ENCODE results near the gene CCDC85C.
A peak's percentile ranks its signal among the peaks of the same experiment; 100 is the strongest.

CCDC85C gene

DNA sequence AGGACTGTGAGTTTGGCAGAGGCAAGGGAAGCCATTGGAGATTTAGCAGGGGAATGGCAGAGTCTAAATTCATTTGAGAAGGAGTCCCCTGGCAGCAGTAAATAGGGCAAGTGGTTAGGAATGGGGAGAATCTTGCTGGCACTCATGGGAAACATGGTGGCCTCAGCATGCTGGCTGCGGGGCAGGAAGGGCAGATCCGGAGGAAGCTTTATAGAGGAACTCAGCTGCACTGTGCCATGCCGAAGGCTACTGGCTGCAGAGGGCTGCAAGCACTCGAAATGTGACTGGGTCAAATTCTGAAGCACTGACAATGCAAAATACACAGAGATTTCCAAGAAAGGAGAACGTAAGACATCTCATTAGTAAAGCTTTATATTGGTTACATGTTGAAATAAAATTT lies 98.9 kb downstream of the CCDC85C start:
- no peak overlapping the region for H4K8ac ChIP-seq (ENCODE audit: low read depth, low read length)
- no peak overlapping the region for H2BK120ac ChIP-seq (ENCODE audit: low read depth, low read length)
- no peak overlapping the region for H3K56ac ChIP-seq (ENCODE audit: low read length)
- H3K27ac ChIP-seq (ENCODE audit: low read depth, low read length), result no peak overlapping the region
- H3K4ac ChIP-seq (ENCODE audit: low read depth, low read length), result no peak overlapping the region
- H2AK5ac ChIP-seq (ENCODE audit: low read length), result no peak overlapping the region
- H2BK15ac ChIP-seq (replicated peaks; ENCODE audit: low read depth), result no peak overlapping the region
- no peak overlapping the region for H4K5ac ChIP-seq (ENCODE audit: low read length)
- no peaks in the 10 kb centered on the region for H3K4me1 ChIP-seq (ENCODE audit: control insufficient read depth, low read depth, low read length)
- H3K4me2 ChIP-seq (ENCODE audit: low read length), result no peak overlapping the region
- no peak overlapping the region for H2BK5ac ChIP-seq (ENCODE audit: low read length)
- H3K36me3 ChIP-seq (ENCODE audit: control insufficient read depth, insufficient read depth, low read length), result peaks cover 24% of the 10 kb centered on the region
- no peaks in the 10 kb centered on the region for H3K79me1 ChIP-seq (ENCODE audit: low read length)
- H3K4me3 ChIP-seq (ENCODE audit: low read length), result no peak overlapping the region
- WGBS (ENCODE audit: extremely low coverage, insufficient coverage, low lambda C conversion rate), result no CpG with 5 or more reads among the region's 5 CpGs
- H3K79me2 ChIP-seq (ENCODE audit: control insufficient read depth, insufficient read depth, low read length), result no peaks in the 10 kb centered on the region
- no peak for DNase-seq
- H3K18ac ChIP-seq (ENCODE audit: low read length), result no peak overlapping the region
- no peaks in the 10 kb centered on the region for H3K27me3 ChIP-seq (ENCODE audit: insufficient read depth, low read length, poor library complexity)
- no peak overlapping the region for H3K9ac ChIP-seq (ENCODE audit: low read length)
- no peak overlapping the region for H3K23ac ChIP-seq (ENCODE audit: low read length)

DNA sequence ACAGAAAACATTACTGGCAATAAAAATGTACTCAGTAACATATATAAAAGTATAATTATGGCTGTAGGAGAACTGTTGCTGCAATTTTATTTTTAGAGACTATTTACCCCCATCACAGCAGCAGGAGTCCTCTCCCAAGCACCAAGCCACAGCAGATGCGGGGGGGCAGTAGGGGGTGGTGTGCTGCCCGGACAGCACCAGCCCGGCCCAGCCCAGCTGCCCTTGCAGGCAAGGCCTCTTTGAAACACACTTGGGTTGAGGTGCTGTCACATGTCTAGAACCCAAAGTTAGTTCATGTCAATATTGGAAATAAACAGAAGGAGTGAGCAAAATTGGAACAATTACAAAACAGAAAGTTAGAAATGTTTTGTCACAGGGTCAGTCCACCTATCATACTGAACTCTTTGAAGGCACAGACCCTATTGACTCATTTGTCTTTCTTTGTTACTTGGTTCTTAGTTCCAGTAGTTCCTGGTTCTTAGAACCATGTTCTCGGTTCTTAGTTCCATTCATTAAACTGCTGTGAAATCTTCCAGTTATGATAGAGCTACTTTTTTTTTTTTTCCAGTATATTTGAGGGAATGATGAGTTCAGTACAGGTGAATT lies 100.1 kb downstream of the CCDC85C start:
- no peaks in the 10 kb centered on the region for H3K79me2 ChIP-seq (ENCODE audit: control insufficient read depth, insufficient read depth, low read length)
- no peak overlapping the region for H4K5ac ChIP-seq (ENCODE audit: low read length)
- no peak overlapping the region for H2AK5ac ChIP-seq (ENCODE audit: low read length)
- no peak overlapping the region for H3K4me3 ChIP-seq (ENCODE audit: low read length)
- H3K27me3 ChIP-seq (ENCODE audit: insufficient read depth, low read length, poor library complexity), result no peaks in the 10 kb centered on the region
- H3K18ac ChIP-seq (ENCODE audit: low read length), result no peak overlapping the region
- H3K23ac ChIP-seq (ENCODE audit: low read length), result no peak overlapping the region
- no peaks in the 10 kb centered on the region for H3K79me1 ChIP-seq (ENCODE audit: low read length)
- no peak overlapping the region for H3K9ac ChIP-seq (ENCODE audit: low read length)
- no peaks in the 10 kb centered on the region for H3K4me1 ChIP-seq (ENCODE audit: control insufficient read depth, low read depth, low read length)
- no CpG with 5 or more reads among the region's 4 CpGs for WGBS (ENCODE audit: extremely low coverage, insufficient coverage, low lambda C conversion rate)
- DNase-seq, result no peak
- H3K4me2 ChIP-seq (ENCODE audit: low read length), result no peak overlapping the region
- no peak overlapping the region for H2BK15ac ChIP-seq (replicated peaks; ENCODE audit: low read depth)
- no peak overlapping the region for H3K27ac ChIP-seq (ENCODE audit: low read depth, low read length)
- peaks cover 24% of the 10 kb centered on the region for H3K36me3 ChIP-seq (ENCODE audit: control insufficient read depth, insufficient read depth, low read length)
- H2BK5ac ChIP-seq (ENCODE audit: low read length), result no peak overlapping the region
- no peak overlapping the region for H4K8ac ChIP-seq (ENCODE audit: low read depth, low read length)
- no peak overlapping the region for H2BK120ac ChIP-seq (ENCODE audit: low read depth, low read length)
- H3K4ac ChIP-seq (ENCODE audit: low read depth, low read length), result no peak overlapping the region
- no peak overlapping the region for H3K56ac ChIP-seq (ENCODE audit: low read length)

DNA sequence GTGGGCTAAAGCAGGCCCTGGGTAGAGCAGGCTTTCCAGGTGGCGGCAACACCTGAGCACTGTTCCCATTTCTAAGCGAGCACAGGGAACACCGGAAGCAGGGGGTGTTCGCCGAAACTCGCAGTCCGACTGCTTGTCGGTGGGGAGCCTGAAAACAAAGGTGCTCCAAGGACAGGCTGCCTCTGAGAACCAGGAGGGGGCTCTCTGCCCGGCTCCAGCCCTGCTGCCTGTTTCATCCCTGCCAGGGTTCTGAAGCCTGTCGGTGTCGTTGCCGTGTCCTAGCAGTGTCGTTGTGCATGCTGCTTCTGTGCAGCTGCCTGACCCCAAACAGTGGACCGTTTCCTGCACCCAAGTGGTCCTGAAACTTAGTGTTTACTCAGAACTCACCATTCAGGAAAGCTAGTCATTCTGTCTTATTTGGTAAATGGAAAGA lies 101.0 kb downstream of the CCDC85C start:
- peak; percentile 30 for DNase-seq
- H3K56ac ChIP-seq (ENCODE audit: low read length), result no peak overlapping the region
- no peak overlapping the region for H3K9ac ChIP-seq (ENCODE audit: low read length)
- H2BK120ac ChIP-seq (ENCODE audit: low read depth, low read length), result no peak overlapping the region
- H3K36me3 ChIP-seq (ENCODE audit: control insufficient read depth, insufficient read depth, low read length), result peaks cover 24% of the 10 kb centered on the region
- H3K27ac ChIP-seq (ENCODE audit: low read depth, low read length), result no peak overlapping the region
- WGBS (ENCODE audit: extremely low coverage, insufficient coverage, low lambda C conversion rate), result no CpG with 5 or more reads among the region's 14 CpGs
- no peak overlapping the region for H2BK5ac ChIP-seq (ENCODE audit: low read length)
- no peaks in the 10 kb centered on the region for H3K79me2 ChIP-seq (ENCODE audit: control insufficient read depth, insufficient read depth, low read length)
- H3K27me3 ChIP-seq (ENCODE audit: insufficient read depth, low read length, poor library complexity), result no peaks in the 10 kb centered on the region
- H4K8ac ChIP-seq (ENCODE audit: low read depth, low read length), result no peak overlapping the region
- H4K5ac ChIP-seq (ENCODE audit: low read length), result no peak overlapping the region
- no peak overlapping the region for H3K18ac ChIP-seq (ENCODE audit: low read length)
- no peaks in the 10 kb centered on the region for H3K79me1 ChIP-seq (ENCODE audit: low read length)
- H2BK15ac ChIP-seq (replicated peaks; ENCODE audit: low read depth), result no peak overlapping the region
- no peak overlapping the region for H3K4me2 ChIP-seq (ENCODE audit: low read length)
- no peak overlapping the region for H3K23ac ChIP-seq (ENCODE audit: low read length)
- no peak overlapping the region for H3K4ac ChIP-seq (ENCODE audit: low read depth, low read length)
- H3K4me1 ChIP-seq (ENCODE audit: control insufficient read depth, low read depth, low read length), result no peaks in the 10 kb centered on the region
- H3K4me3 ChIP-seq (ENCODE audit: low read length), result no peak overlapping the region
- no peak overlapping the region for H2AK5ac ChIP-seq (ENCODE audit: low read length)

DNA sequence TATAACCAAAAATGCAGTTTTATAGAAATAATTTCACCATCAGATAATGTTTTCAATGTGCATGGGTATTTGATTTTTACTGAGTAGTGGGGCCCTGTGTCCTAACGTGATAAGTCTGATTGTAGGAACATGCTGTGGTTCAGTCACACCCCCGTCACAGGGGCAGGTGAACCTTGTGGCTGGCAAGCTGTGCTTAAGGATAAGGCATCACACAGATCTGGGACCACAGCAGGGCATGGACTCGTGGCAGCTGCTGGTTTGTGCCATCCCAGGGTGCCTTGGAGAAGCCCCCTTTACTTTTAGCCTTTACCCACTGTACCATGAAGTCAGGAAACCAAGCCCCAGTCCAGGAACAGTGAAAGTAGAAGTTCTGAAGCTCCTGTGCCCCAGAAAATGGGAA lies 106.1 kb downstream of the CCDC85C start:
- H3K27me3 ChIP-seq (ENCODE audit: insufficient read depth, low read length, poor library complexity), result no peaks in the 10 kb centered on the region
- no peak overlapping the region for H3K23ac ChIP-seq (ENCODE audit: low read length)
- H3K79me2 ChIP-seq (ENCODE audit: control insufficient read depth, insufficient read depth, low read length), result peaks cover 4% of the 10 kb centered on the region

DNA sequence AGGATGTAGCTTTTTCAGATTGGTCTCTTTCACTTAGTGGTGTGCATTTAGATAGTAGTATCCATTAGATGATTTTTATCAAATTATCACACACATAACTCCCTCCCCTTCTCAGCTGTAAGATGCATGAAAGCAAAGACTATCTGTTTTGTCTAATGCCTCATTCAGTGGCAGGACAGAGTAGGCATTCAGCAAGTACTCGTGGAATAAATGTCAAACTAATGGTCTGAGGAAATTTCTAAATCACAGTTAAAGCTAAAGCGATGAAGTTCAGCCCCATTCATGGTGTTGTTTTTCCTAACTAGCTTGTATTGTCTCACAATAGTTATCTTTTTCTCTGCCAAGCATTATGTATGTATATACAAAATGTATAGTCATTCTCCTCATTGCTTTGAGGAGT lies 106.7 kb downstream of the CCDC85C start:
- Histone ChIP-seq H2BK120ac (ENCODE audit: low read depth, low read length) (no peak overlapping the region), H3K36me3 (ENCODE audit: control insufficient read depth, insufficient read depth, low read length) (peaks cover 21% of the 10 kb centered on the region), H3K4ac (ENCODE audit: low read depth, low read length) (no peak overlapping the region), H3K9ac (ENCODE audit: low read length) (no peak overlapping the region), H2AK5ac (ENCODE audit: low read length) (no peak overlapping the region), H4K8ac (ENCODE audit: low read depth, low read length) (no peak overlapping the region), H3K23ac (ENCODE audit: low read length) (no peak overlapping the region), H3K4me2 (ENCODE audit: low read length) (no peak overlapping the region), H3K79me2 (ENCODE audit: control insufficient read depth, insufficient read depth, low read length) (peaks cover 4% of the 10 kb centered on the region), H3K27ac (ENCODE audit: low read depth, low read length) (no peak overlapping the region), H3K56ac (ENCODE audit: low read length) (no peak overlapping the region), H4K5ac (ENCODE audit: low read length) (no peak overlapping the region), H2BK5ac (ENCODE audit: low read length) (no peak overlapping the region), H3K18ac (ENCODE audit: low read length) (no peak overlapping the region), H3K4me3 (ENCODE audit: low read length) (no peak overlapping the region), H3K27me3 (ENCODE audit: insufficient read depth, low read length, poor library complexity) (no peaks in the 10 kb centered on the region), H3K4me1 (ENCODE audit: control insufficient read depth, low read depth, low read length) (no peaks in the 10 kb centered on the region), H3K79me1 (ENCODE audit: low read length) (peaks cover 7% of the 10 kb centered on the region), H2BK15ac (replicated peaks; ENCODE audit: low read depth) (no peak overlapping the region)
- no peak for DNase-seq
- no CpG with 5 or more reads among the region's 2 CpGs for WGBS (ENCODE audit: extremely low coverage, insufficient coverage, low lambda C conversion rate)

More for the DNA sequence above, 106.1 kb downstream of the CCDC85C start:
- Histone ChIP-seq H3K27ac (ENCODE audit: low read depth, low read length) (no peak overlapping the region), H2BK15ac (replicated peaks; ENCODE audit: low read depth) (no peak overlapping the region), H3K56ac (ENCODE audit: low read length) (no peak overlapping the region), H3K9ac (ENCODE audit: low read length) (no peak overlapping the region), H4K8ac (ENCODE audit: low read depth, low read length) (no peak overlapping the region), H2AK5ac (ENCODE audit: low read length) (no peak overlapping the region), H3K4me1 (ENCODE audit: control insufficient read depth, low read depth, low read length) (no peaks in the 10 kb centered on the region), H3K79me1 (ENCODE audit: low read length) (peaks cover 7% of the 10 kb centered on the region), H3K36me3 (ENCODE audit: control insufficient read depth, insufficient read depth, low read length) (peaks cover 23% of the 10 kb centered on the region), H2BK5ac (ENCODE audit: low read length) (no peak overlapping the region), H3K4me3 (ENCODE audit: low read length) (no peak overlapping the region), H3K18ac (ENCODE audit: low read length) (no peak overlapping the region), H2BK120ac (ENCODE audit: low read depth, low read length) (no peak overlapping the region), H3K4ac (ENCODE audit: low read depth, low read length) (no peak overlapping the region), H4K5ac (ENCODE audit: low read length) (no peak overlapping the region), H3K4me2 (ENCODE audit: low read length) (no peak overlapping the region)
- no CpG with 5 or more reads among the region's 3 CpGs for WGBS (ENCODE audit: extremely low coverage, insufficient coverage, low lambda C conversion rate)
- DNase-seq, result no peak

DNA sequence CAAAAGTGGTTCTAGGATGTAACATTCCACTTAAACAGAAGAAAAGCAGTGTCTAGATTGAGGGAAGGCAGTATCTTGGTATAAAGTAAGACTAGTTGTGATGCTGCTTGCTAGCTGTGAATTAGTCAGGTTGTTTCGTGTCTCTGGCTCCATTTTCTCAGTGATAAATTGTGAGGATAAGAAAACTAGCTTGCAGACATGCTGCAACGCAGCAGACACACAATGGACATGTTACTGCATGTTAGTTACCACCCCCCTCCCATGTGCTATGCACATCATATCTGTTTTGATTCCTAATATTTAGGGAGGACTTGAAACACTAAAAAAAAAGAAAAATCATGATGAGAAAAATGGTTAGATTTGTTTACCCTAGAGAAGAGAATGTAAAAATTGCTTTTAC lies 119.9 kb downstream of the CCDC85C start:
- Histone ChIP-seq H3K79me2 (ENCODE audit: control insufficient read depth, insufficient read depth, low read length) (peaks cover 67% of the 10 kb centered on the region), H4K8ac (ENCODE audit: low read depth, low read length) (no peak overlapping the region), H3K79me1 (ENCODE audit: low read length) (peaks cover 3% of the 10 kb centered on the region), H3K27me3 (ENCODE audit: insufficient read depth, low read length, poor library complexity) (no peaks in the 10 kb centered on the region), H2BK120ac (ENCODE audit: low read depth, low read length) (no peak overlapping the region), H4K5ac (ENCODE audit: low read length) (no peak overlapping the region), H3K56ac (ENCODE audit: low read length) (no peak overlapping the region), H3K4me3 (ENCODE audit: low read length) (no peak overlapping the region), H3K4me1 (ENCODE audit: control insufficient read depth, low read depth, low read length) (no peaks in the 10 kb centered on the region), H2BK15ac (replicated peaks; ENCODE audit: low read depth) (no peak overlapping the region), H3K4me2 (ENCODE audit: low read length) (no peak overlapping the region), H3K23ac (ENCODE audit: low read length) (no peak overlapping the region), H3K27ac (ENCODE audit: low read depth, low read length) (no peak overlapping the region), H3K36me3 (ENCODE audit: control insufficient read depth, insufficient read depth, low read length) (no peaks in the 10 kb centered on the region), H2BK5ac (ENCODE audit: low read length) (no peak overlapping the region), H3K4ac (ENCODE audit: low read depth, low read length) (no peak overlapping the region), H2AK5ac (ENCODE audit: low read length) (no peak overlapping the region), H3K18ac (ENCODE audit: low read length) (no peak overlapping the region), H3K9ac (ENCODE audit: low read length) (no peak overlapping the region)
- no peak for DNase-seq
- WGBS (ENCODE audit: extremely low coverage, insufficient coverage, low lambda C conversion rate), result no CpG with 5 or more reads among the region's 2 CpGs
